T-helper 2 cell (primary cell): ENCODE results near the gene CERS3.

Source experiments
- DNase-seq, 5 experiments: peaks; one replicate each; pipeline versions ENCODE4 v3.0.0 to v3.0.0-alpha.2; 2012 to 2022

Gene CERS3

DNA sequence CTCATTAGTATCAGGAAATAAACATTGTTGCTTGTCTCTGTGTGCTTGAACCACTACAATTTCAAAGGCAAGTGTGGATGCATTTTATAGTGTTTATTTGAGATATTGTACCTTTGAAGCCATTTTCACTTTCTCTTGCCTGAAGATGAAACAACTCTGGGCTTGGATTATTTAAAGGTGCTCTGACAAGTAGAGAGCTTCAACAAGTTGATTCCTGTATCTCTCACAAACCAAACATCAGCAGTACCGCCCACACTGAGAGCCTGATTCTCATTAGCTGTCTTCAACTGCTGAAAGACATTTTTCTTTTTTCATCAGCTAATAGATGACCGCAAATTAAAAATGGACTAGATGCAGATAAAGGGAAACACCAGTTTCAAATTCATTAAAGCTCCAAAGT lies 806 bp upstream of the CERS3 start:
- no peak for DNase-seq

DNA sequence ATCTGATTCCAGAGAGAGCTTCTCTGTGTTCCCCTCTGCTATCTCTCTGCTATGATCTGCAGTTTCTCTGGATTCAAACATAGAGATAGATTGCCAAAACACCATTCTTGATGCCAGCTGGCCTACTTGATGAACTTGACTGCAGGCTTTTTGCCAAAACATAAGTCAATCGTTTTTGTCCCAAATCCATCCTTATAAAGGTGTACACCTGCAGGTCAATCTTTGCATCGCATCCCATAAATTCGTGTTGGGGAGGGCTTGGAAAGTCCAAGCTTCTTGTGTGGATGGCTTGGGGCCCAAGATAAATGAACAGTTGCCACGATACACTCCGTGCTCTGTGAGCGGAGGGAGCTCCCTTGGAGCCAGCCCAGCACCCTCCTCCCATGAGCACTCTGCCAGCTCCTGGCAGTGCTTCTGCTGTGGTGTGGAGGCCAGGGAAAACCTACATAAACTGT lies 2.7 kb downstream of the CERS3 start:
- DNase-seq = no peak

- DNase-seq = no peak
Observed at GRCh38 chr15:100525436-100525835, 3.3 kb downstream of the CERS3 start.

GRCh38 chr15:100524326-100524725 lies 4.4 kb downstream of the CERS3 start:
- DNase-seq = no peak

GRCh38 chr15:100521907-100522306 lies 6.8 kb downstream of the CERS3 start:
- no peak for DNase-seq

DNA sequence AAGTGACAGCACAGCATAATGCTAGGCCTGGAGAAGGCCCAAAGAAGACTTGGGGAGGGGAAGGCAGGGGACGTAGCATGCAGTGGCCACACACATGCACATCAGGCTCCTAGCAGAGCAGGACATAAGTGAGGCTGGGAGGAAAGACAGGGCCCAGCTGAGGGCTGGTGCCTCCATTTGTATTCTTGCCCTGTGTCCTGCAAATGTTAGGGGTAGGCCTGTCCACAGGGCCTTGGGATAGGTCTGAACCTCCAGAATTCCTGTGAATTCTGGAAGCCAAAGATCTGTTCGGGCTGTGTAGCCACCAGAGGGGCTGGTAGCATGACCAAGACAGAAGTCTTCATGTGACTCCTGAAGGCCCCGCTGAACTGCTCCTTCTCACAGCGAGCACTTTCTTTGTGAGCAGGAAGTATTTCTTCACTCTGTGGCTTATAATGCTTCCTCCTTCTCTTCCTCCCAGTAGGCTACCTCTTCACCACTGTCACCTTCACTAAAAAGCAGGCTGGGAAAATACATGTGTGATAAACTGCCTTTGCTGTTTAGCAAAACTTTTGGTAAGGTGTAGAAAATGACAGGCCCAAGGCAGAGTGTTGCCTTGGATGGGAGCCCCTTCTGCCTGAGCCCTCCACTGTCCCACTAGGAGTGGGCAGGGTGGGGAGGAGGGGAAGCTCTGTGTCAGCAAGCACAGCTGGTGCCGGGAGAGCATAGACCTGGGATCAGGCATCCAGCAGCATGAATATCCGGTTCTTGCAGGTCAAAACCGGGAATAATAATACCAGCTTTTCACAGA lies 8.4 kb downstream of the CERS3 start:
- DNase-seq = peak in 1 of 5 experiments; percentile 42

DNA sequence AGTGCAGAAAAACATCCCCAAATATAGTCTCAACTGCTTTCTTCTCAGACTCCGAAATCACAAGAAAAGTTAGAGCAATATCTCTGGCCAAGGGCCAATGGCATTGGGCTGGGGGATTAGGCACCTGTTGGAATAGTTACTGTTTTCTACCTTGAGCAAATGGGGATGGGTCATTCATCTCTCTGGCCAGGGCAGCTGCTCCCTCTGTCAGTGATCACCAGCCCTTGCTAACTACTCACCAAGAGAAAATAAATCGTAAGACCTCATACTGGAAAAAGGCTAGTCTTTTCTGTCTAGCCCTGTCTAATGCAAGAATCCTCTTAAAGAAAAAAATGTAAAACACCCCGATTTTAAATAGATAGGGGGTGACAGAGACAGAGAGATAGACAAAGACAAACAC lies 10.9 kb downstream of the CERS3 start:
- DNase-seq = no peak

- no peak for DNase-seq
Observed at GRCh38 chr15:100516643-100517512, 11.9 kb downstream of the CERS3 start.

GRCh38 chr15:100515758-100516157 lies 13.0 kb downstream of the CERS3 start:
- DNase-seq = no peak

DNA sequence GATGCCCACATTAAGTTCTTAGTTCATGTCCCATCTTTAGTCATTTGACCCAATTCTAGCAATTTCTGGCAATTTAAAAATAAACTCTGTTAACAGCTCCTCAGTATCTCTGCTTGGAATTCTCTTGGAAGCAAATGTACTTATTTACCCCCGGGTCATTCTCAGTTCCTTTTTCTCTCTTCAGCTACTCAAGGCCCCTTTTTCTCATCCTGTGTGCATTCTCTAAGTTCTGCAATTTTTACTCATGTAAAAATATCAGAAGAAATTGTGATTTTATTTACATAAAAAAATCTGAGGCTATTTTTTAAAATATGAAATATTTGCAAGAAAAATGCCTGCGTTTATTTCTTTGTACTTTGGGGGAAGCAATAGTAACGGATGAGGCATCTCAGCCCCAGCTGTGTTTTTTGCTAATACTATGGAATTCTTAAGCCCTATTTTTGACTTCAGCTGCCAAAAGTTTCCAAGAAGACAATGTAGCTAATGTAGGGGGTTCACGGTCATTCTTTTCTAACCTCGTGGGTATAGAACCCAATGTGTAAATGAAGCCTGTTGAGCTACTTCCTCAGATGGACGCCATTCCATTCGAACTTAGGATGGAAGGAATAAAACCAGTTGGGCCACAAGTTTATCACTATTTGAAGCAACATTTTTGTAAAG lies 20.0 kb downstream of the CERS3 start:
- no peak for DNase-seq

DNA sequence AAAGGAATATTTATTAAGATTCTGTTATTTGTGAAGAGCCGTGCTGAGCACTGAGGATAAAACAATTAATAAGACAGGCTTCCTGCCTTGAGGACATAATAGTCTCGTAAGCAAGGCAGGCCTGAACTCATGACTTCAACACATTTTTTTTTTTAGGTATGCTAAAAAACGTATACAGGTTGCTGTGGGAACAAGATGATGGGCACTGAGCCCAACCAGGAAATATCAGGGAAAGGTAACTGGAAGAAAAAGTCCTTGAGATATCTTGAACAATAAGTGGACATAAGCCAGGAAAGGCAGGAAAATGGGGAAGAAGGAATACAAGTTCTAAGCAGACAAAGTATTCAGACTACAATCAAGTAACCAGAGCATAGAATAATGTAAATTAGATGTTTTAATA lies 26.1 kb downstream of the CERS3 start:
- DNase-seq = no peak

DNA sequence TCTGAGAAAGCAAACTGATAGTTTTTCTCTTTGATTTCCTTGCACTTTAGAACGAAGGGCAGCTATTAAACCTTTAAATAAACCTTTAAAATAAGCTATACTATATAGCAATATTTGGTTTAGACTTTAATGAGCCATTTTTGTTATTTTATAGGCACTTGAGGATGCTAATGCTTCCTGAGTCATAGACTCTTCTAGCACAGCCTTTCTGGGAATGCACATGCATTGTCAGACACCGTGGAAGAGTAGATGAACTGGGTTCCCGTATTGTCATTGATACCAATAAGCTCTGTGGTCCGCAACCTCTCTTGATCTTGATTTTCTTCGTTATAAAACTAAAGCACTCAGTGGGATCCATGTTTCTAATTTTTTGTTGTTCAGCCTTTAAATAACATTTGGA lies 27.6 kb downstream of the CERS3 start:
- DNase-seq = no peak

DNA sequence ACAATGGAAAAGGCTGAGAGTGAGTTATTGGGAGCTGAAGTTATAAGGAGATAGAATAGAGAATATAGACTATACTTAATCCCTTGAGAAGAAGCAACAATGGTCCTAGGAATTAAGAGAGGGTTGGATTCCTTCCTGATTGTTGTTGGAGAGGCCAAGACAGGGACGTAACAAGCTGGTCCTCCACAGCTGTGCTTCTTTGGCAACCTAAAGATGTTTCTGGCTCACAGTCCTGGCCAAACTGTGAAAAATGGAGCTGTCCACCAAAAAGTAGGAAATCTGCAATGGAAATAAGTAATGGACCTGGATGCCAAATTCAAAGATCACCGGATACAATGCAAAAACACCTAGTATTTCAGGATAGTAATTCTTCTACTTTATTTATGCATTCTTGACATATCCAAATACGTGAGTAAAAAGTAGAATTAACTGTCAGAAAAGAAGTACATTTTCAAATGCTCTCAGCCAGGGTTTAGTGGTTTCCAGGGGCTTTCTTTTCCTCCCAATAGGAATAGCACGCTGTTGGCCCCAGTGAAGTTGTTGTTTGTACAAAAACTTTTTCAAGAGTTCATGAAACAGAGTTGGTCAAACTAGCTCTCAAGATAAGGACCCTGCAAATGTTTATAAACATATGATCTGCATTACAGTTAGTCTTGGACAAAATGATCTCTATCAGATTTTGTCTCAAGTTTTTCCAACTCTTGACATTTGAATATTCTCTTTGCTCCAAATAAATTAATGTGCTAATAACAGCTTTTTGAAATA lies 28.3 kb downstream of the CERS3 start:
- DNase-seq = no peak

DNA sequence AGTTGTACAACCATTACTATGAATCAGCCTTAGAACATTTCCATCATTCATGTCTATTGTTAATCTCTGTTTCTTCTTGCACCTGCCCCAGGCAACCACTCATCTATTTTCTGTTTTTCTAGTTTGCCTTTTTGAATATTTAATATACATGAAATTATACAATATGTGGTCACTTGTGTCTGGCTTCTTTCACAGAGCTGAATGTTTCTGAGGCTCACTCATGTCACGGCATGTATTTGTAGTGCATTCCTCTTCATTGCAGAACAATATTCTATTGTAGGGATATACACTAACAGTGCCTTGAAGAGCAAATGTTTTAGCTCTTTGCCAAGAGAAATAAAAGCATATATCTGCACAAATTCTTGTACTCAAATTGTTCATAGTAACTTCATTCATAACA lies 32.9 kb downstream of the CERS3 start:
- no peak for DNase-seq

DNA sequence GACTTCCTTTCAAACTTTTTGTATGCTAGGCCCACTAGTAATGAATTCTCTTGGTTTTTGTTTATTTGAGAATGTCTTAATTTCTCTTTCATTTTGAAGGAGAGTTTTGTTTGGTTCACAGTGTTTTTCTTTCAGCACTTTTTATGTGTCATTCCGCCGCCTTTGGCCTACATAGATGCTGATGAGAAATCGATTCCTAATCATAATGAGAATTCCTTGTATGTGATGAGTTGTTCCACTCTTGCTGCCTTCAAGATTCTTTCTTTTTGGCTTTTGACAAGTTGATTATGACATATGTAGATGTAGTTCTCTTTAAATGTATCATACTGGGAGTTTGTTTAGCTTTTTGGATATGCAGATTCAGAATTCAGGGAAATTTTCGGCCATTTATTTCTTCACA lies 35.5 kb downstream of the CERS3 start:
- no peak for DNase-seq

- DNase-seq = no peak
Observed at GRCh38 chr15:100484443-100484842, 44.3 kb downstream of the CERS3 start.

- no peak for DNase-seq
Observed at GRCh38 chr15:100483370-100483769, 45.4 kb downstream of the CERS3 start.

DNA sequence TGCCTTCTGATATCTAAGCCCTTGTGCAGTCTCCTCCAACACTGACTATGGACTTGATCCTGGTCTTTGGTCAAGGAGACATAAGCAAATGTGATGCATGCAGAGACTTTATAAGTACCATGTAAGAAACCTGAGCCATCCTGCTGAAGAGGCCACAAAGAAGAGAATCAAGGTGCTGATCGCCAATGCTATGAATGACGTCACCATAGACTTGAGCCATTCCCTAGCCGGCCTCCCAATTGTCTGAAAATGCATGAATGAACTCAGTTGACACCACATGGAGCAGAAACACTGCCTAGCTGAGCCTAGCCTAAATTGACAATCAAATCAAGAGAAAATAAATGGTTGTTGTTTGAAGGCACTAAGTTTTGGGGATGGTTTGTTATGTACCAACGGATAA lies 51.9 kb downstream of the CERS3 start:
- no peak for DNase-seq

DNA sequence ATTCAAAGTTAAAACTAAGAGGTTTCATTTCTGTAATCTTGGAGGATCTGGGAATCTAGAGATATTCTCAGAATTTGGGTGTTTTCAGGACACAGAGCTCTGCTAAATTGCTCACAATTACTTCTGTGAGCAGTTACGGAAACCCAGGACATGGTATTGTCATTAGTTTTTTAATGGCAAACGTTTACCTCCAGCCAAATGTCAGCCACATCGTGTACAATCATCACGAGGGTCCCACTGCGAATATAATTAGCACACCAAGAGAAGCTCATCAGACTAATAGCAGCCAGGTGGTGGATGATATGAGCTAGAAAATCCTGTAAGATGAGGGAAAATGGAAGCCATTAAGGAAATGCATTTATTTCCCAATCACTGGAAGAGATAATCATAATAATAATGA lies 56.0 kb downstream of the CERS3 start:
- no peak for DNase-seq

- no peak for DNase-seq
Observed at GRCh38 chr15:100471933-100472332, 56.8 kb downstream of the CERS3 start.

DNA sequence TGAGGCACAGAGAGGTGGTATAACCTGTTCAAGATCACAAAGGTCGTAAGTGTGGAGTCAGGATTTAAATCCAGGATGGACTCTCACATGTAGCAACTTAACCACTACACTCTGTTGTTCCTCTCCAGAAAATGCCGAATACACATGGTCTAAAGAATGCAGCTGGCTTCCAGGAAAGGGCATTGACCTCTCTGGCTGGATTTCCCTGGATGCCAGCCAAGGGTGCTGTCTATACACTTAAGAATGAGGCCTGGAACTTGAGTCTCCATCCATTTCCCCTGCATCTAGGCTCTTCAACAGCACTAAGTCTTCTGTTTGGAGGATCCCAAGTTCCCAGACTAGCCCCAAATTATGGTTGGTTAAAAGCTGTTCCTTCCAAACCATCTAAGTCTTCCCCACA lies 60.5 kb downstream of the CERS3 start:
- no peak for DNase-seq

DNA sequence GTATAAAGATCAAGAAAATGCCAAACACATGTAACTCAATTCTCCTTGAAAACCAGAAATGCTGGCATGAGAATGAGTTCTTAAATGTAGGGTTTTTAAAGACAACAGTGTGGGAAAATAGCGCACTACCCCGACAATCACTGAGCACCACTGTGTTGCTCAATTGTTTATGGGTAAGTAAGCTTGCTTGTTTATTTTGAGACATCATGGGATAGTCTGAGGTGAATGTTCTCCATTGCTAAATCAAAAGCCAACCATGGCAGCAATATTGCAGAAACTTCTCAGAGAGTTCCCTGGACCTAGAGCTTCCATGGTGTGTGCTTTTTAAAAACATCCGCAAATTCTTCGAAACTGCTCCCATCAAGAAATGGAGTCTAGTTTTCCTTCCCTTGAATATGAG lies 62.7 kb downstream of the CERS3 start:
- no peak for DNase-seq

GRCh38 chr15:100464888-100465287 lies 63.9 kb downstream of the CERS3 start:
- DNase-seq = peak in 1 of 5 experiments; percentile 1
